GM23248 (cell line): Measurements from ENCODE around the gene ANKRD9. TPM values are rescaled to one million over a fixed set of nuclear protein-coding genes. Genes with fewer than 3 reads are reported as not detected.
"Not testable (repeated sequence)": the region's sequence is repeated elsewhere in the genome, so short reads cannot be mapped to it uniquely, and the experiment has no call there.

ENCODE experiments used
- DNase-seq: peaks from one replicate; pipeline ENCODE4 v3.0.0-alpha.2; 2015
- H2AFZ ChIP-seq: fragments of 200-600 bp; sonication (generic); 2 replicates; pipeline ENCODE4 v1.6.1; 2016; ENCODE audit warnings: antibody characterized with exemption
- H3F3A ChIP-seq: fragments of 200-600 bp; sonication (generic); 2 replicates; pipeline ENCODE4 v1.6.1; 2016; ENCODE audit warnings: mild to moderate bottlenecking, antibody characterized with exemption, mixed run types; ENCODE audit not compliant: insufficient read depth
- H3K27ac ChIP-seq: fragments of 200-600 bp; sonication (generic); 2 replicates; pipeline ENCODE4 v1.5.1; 2016; ENCODE audit warnings: mild to moderate bottlenecking
- H3K27me3 ChIP-seq: fragments of 200-600 bp; sonication (generic); replicated peaks from 2 replicates; pipeline ENCODE4 v1.6.1; 2016; ENCODE audit warnings: mild to moderate bottlenecking; ENCODE audit not compliant: insufficient read depth
- H3K36me3 ChIP-seq: fragments of 200-600 bp; sonication (generic); 2 replicates; pipeline ENCODE4 v1.6.1; 2016; ENCODE audit warnings: low read depth, mild to moderate bottlenecking
- H3K4me1 ChIP-seq: fragments of 200-600 bp; sonication (generic); 2 replicates; pipeline ENCODE4 v1.6.1; 2016; ENCODE audit warnings: mild to moderate bottlenecking; ENCODE audit not compliant: insufficient read depth
- H3K4me2 ChIP-seq: fragments of 200-600 bp; sonication (generic); one replicate; pipeline ENCODE4 v1.6.1; 2016; ENCODE audit warnings: mild to moderate bottlenecking; ENCODE audit not compliant: unreplicated experiment
- H3K4me3 ChIP-seq: fragments of 200-600 bp; sonication (generic); 2 replicates; pipeline ENCODE4 v1.5.1; 2016; ENCODE audit warnings: mild to moderate bottlenecking
- H3K79me2 ChIP-seq: fragments of 200-600 bp; sonication (generic); 2 replicates; pipeline ENCODE4 v1.6.1; 2016; ENCODE audit warnings: mild to moderate bottlenecking; ENCODE audit not compliant: insufficient read depth
- H3K9ac ChIP-seq: fragments of 200-600 bp; sonication (generic); 2 replicates; pipeline ENCODE4 v1.6.1; 2016; ENCODE audit warnings: mild to moderate bottlenecking
- H3K9me2 ChIP-seq: fragments of 200-600 bp; sonication (generic); 2 replicates; pipeline ENCODE4 v1.6.1; 2016; ENCODE audit warnings: mixed run types, mild to moderate bottlenecking, moderate library complexity; ENCODE audit not compliant: insufficient read depth
- H3K9me3 ChIP-seq: fragments of 200-600 bp; sonication (generic); one replicate; pipeline ENCODE4 v1.6.1; 2017; ENCODE audit warnings: low read depth
- H4K20me1 ChIP-seq: fragments of 200-600 bp; sonication (generic); 2 replicates; pipeline ENCODE4 v1.6.0; 2016; ENCODE audit not compliant: insufficient read depth
- EZH2 ChIP-seq: fragments of 200-600 bp; sonication (generic); IDR thresholded peaks from 2 replicates; pipeline ENCODE4 v1.6.1; 2018; ENCODE audit warnings: antibody characterized with exemption, mild to moderate bottlenecking; ENCODE audit not compliant: insufficient read depth, poor library complexity, severe bottlenecking
- EZH2phosphoT487 ChIP-seq: fragments of 200-600 bp; sonication (generic); IDR thresholded peaks from 2 replicates; pipeline ENCODE4 v1.6.1; 2018; ENCODE audit warnings: antibody characterized with exemption, moderate library complexity, mild to moderate bottlenecking, low read depth; ENCODE audit not compliant: insufficient read depth
- WGBS, 2 experiments: methylation state at CpG; one replicate each; pipeline ENCODE4 v1.1.6; 2015 to 2017; ENCODE audit warnings: low lambda C conversion rate in 2 of 2, low coverage in 1 of 2; ENCODE audit errors: missing lambda C conversion rate in 2 of 2; 5-methylcytosine and 5-hydroxymethylcytosine counted together
- in situ Hi-C: fragments of 300-500 bp; cut with MboI; formaldehyde crosslinking; loops from 2 replicates; pipeline ENCODE4 v1.15.0; 2020
- polyA plus RNA-seq: library from polyadenylated mRNA; unstranded; fragments of >200 nt; fragmentation: Nextera tagmentation; extraction: Ambion mirVana; gene quantifications from 2 replicates; pipeline ENCODE4 v1.2.1, GENCODE V29; 2016
- total RNA-seq: library from RNA; depleted of rRNA; stranded (reverse); fragments of >200 nt; shearing (Covaris generic); gene quantifications from 2 replicates; pipeline ENCODE4 v1.2.3, GENCODE V29; 2014

The ANKRD9 gene
- total and polyA plus RNA-seq, 2 experiments from 2014 or later = 2.3 to 14.9 TPM

GRCh38 chr14:102545461-102546265, 36.1 kb upstream of the ANKRD9 start:
- DNase-seq = peak; percentile 48
- H3K4me3 ChIP-seq = no peak overlapping the region
- in situ Hi-C loops = no loop called here
- no peak for TF ChIP-seq EZH2
- 0 out of 2 replicates have a peak, but pooled peaks have one; percentile 33 for TF ChIP-seq EZH2phosphoT487
- no peak overlapping the region for H3K27ac ChIP-seq
- no peaks in the 10 kb centered on the region for H3K9me3 ChIP-seq
- no peaks in the 10 kb centered on the region for H4K20me1 ChIP-seq
- H3K4me1 ChIP-seq = no peaks in the 10 kb centered on the region
- WGBS, 2 experiments = 37 to 40% methylated on average over 23 to 29 of the region's 29 CpGs
- no peaks in the 10 kb centered on the region for H3K36me3 ChIP-seq
- H3K9ac ChIP-seq = no peak overlapping the region
- no peak overlapping the region for H3K4me2 ChIP-seq
- peaks cover 26% of the 10 kb centered on the region for H3K27me3 ChIP-seq
- no peaks in the 10 kb centered on the region for H3K79me2 ChIP-seq
- no peaks in the 10 kb centered on the region for H3K9me2 ChIP-seq
- no peak overlapping the region for H2AFZ ChIP-seq
- no peaks in the 10 kb centered on the region for H3F3A ChIP-seq

- H3K4me3 ChIP-seq = no peak overlapping the region
- whole genome bisulfite sequencing, 2 experiments = 13 to 21% methylated on average over 25 to 62 of the region's 66 CpGs
- no peak overlapping the region for H3K9ac ChIP-seq
- H3K27me3 ChIP-seq = peaks cover 26% of the 10 kb centered on the region
- H3K4me2 ChIP-seq = no peak overlapping the region
- TF ChIP-seq EZH2 = no peak
- H3K36me3 ChIP-seq = no peaks in the 10 kb centered on the region
- H2AFZ ChIP-seq = no peak overlapping the region
- H3K79me2 ChIP-seq = no peaks in the 10 kb centered on the region
- no peaks in the 10 kb centered on the region for H3K9me3 ChIP-seq
- H3K9me2 ChIP-seq = no peaks in the 10 kb centered on the region
- peak; percentile 16 for DNase-seq
- no peak overlapping the region for H3K27ac ChIP-seq
- no peaks in the 10 kb centered on the region for H3K4me1 ChIP-seq
- in situ Hi-C loops = no loop called here
- H4K20me1 ChIP-seq = no peaks in the 10 kb centered on the region
- H3F3A ChIP-seq = no peaks in the 10 kb centered on the region
Observed at GRCh38 chr14:102544747-102545460, 35.3 kb upstream of the ANKRD9 start.

- peak; percentile 16 for DNase-seq
- Histone ChIP-seq H3K9me2 (no peaks in the 10 kb centered on the region), H3K36me3 (no peaks in the 10 kb centered on the region), H3K4me3 (no peak overlapping the region), H3K27ac (no peak overlapping the region), H3K9ac (no peak overlapping the region), H3K4me2 (no peak overlapping the region), H3F3A (no peaks in the 10 kb centered on the region), H3K9me3 (no peaks in the 10 kb centered on the region), H3K4me1 (no peaks in the 10 kb centered on the region), H3K27me3 (peaks cover 26% of the 10 kb centered on the region), H4K20me1 (no peaks in the 10 kb centered on the region), H3K79me2 (no peaks in the 10 kb centered on the region), H2AFZ (no peak overlapping the region)
- WGBS, 2 experiments = 14 to 16% methylated on average over 34 to 43 of the region's 43 CpGs
- TF ChIP-seq EZH2phosphoT487 (no peak), EZH2 (no peak)
- in situ Hi-C loops = no loop called here
Observed at GRCh38 chr14:102544046-102544746, 34.6 kb upstream of the ANKRD9 start.

- 90 to 92% methylated on average over 10 of the region's 10 CpGs for WGBS, 2 experiments
Observed at GRCh38 chr14:102541771-102542170, 32.2 kb upstream of the ANKRD9 start.

GRCh38 chr14:102541029-102541491, 31.5 kb upstream of the ANKRD9 start:
- H3K36me3 ChIP-seq, H3K9me3 ChIP-seq, H3F3A ChIP-seq, DNase-seq, H3K27ac ChIP-seq, H3K4me3 ChIP-seq, H3K9ac ChIP-seq, H2AFZ ChIP-seq, H3K4me2 ChIP-seq, H4K20me1 ChIP-seq, H3K9me2 ChIP-seq, H3K4me1 ChIP-seq, H3K79me2 ChIP-seq, in situ Hi-C loops: not testable (repeated sequence)
- 85 to 89% methylated on average over 13 to 14 of the region's 14 CpGs for WGBS, 2 experiments
- H3K27me3 ChIP-seq = peaks cover 16% of the 10 kb centered on the region

More at GRCh38 chr14:102541771-102542170, 32.2 kb upstream of the ANKRD9 start:
- no peak overlapping the region for H3K4me3 ChIP-seq
- no peak for DNase-seq
- no peak overlapping the region for H2AFZ ChIP-seq
- no peaks in the 10 kb centered on the region for H4K20me1 ChIP-seq
- no peaks in the 10 kb centered on the region for H3K79me2 ChIP-seq
- no peak overlapping the region for H3K9ac ChIP-seq
- no peaks in the 10 kb centered on the region for H3K4me1 ChIP-seq
- no peaks in the 10 kb centered on the region for H3K9me2 ChIP-seq
- no peaks in the 10 kb centered on the region for H3K9me3 ChIP-seq
- in situ Hi-C loops = no loop called here
- peaks cover 20% of the 10 kb centered on the region for H3K27me3 ChIP-seq
- H3K27ac ChIP-seq = no peak overlapping the region
- no peaks in the 10 kb centered on the region for H3K36me3 ChIP-seq
- TF ChIP-seq EZH2phosphoT487 = no peak
- TF ChIP-seq EZH2 = no peak
- no peaks in the 10 kb centered on the region for H3F3A ChIP-seq
- no peak overlapping the region for H3K4me2 ChIP-seq
